ENCODE data around the gene OR2AK2. TPM values are rescaled to one million over a fixed set of nuclear protein-coding genes. Genes with fewer than 3 reads are reported as not detected.
A peak's percentile ranks its signal among the peaks of the same experiment; 100 is the strongest.
"Not testable (repeated sequence)": the region's sequence is repeated elsewhere in the genome, so short reads cannot be mapped to it uniquely, and the experiment has no call there.

Gene OR2AK2
- polyA plus RNA-seq, 1 donor from 2014 or later = not detected

DNA sequence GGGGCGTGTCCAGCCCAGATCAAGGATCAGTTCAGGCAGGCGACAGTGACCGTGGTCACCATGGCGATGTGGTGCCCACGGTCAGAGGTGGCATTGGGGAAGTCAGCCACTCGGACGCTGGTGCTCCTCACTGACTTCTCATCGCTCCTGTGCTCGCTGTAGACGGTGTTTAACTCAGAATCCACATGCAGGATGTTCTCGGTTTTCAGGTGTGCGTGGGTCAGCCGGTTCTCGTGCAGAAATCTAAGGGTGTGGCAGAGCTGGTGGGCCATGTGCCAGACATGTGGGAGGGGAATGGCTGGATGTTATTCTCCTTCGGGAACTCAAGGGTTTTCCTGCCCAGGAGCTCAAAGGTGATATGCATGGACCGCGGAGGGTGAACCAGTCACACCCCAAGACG is 28.6 kb upstream of the OR2AK2 start:
- Histone ChIP-seq H3K79me2 (replicated peaks; ENCODE audit: insufficient read depth, low read length) (no peaks in the 10 kb centered on the region), H2AFZ (ENCODE audit: low read depth, low read length) (no peak overlapping the region), H3F3A (ENCODE audit: insufficient read depth, low read length, poor library complexity, severe bottlenecking) (no peaks in the 10 kb centered on the region), H3K4me3 (ENCODE audit: low read length) (no peak overlapping the region), H3K9me2 (ENCODE audit: insufficient read depth, low read length) (no peaks in the 10 kb centered on the region), H4K20me1 (ENCODE audit: insufficient read depth) (no peaks in the 10 kb centered on the region), H3K27me3 (ENCODE audit: insufficient read depth, low read depth, low read length) (no peaks in the 10 kb centered on the region), H3K36me3 (ENCODE audit: insufficient read depth, low read length) (no peaks in the 10 kb centered on the region), H3K27ac (ENCODE audit: low read length) (no peak overlapping the region), H3K9me3 (ENCODE audit: low read length) (no peaks in the 10 kb centered on the region), H3K4me2 (ENCODE audit: low read length) (no peak overlapping the region), H3K9ac (ENCODE audit: low read length) (no peak overlapping the region)
- no peak for TF ChIP-seq EP300 (conservative IDR thresholded peaks at IDR 0.05; ENCODE audit: poor library complexity, severe bottlenecking)
- TF ChIP-seq POLR2AphosphoS5 (IDR thresholded peaks at IDR 0.05) = no peak
- TF ChIP-seq, protein P1, sequence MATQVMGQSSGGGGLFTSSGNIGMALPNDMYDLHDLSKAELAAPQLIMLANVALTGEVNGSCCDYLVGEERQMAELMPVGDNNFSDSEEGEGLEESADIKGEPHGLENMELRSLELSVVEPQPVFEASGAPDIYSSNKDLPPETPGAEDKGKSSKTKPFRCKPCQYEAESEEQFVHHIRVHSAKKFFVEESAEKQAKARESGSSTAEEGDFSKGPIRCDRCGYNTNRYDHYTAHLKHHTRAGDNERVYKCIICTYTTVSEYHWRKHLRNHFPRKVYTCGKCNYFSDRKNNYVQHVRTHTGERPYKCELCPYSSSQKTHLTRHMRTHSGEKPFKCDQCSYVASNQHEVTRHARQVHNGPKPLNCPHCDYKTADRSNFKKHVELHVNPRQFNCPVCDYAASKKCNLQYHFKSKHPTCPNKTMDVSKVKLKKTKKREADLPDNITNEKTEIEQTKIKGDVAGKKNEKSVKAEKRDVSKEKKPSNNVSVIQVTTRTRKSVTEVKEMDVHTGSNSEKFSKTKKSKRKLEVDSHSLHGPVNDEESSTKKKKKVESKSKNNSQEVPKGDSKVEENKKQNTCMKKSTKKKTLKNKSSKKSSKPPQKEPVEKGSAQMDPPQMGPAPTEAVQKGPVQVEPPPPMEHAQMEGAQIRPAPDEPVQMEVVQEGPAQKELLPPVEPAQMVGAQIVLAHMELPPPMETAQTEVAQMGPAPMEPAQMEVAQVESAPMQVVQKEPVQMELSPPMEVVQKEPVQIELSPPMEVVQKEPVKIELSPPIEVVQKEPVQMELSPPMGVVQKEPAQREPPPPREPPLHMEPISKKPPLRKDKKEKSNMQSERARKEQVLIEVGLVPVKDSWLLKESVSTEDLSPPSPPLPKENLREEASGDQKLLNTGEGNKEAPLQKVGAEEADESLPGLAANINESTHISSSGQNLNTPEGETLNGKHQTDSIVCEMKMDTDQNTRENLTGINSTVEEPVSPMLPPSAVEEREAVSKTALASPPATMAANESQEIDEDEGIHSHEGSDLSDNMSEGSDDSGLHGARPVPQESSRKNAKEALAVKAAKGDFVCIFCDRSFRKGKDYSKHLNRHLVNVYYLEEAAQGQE (IDR thresholded peaks at IDR 0.05; ENCODE audit: borderline replicate concordance) = no peak

DNA sequence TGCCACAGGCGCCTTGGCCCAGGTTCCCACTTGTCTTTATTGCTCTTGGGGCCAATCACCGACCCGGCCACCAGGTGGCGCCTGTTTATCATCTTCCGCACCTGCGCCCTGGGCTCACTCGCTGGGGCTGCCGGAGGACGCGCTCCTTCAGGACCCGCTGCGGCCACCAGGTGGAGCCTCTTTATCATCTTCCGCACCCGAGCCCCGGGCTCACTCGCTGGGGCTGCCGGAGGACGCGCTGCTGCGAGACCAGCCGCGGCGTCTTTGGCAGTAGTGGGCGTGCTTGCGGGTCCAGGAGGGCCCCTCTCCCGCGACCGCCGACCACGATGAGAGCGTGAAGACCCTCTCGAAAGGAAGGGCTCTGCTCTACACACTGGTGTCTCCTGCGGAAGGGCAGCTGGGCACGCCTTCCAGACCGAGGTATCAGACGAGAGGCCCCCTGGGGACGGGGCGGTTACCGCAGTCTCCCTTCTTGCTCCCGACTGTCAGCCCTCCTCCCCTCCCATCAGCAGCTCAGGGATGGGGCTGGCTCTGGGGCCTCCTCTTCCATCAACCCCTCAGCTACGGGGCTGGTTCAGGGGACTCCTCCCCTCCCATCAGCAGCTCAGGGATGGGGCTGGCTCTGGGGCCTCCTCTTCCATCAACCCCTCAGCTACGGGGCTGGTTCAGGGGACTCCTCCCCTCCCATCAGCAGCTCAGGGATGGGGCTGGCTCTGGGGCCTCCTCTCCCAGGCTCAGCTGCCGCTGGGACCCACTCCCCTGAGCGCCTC is 27.9 kb upstream of the OR2AK2 start:
- H3K4me2 ChIP-seq (ENCODE audit: low read length); H2AFZ ChIP-seq (ENCODE audit: low read depth, low read length); H3K27me3 ChIP-seq (ENCODE audit: insufficient read depth, low read depth, low read length); H4K20me1 ChIP-seq (ENCODE audit: insufficient read depth); H3K9me2 ChIP-seq (ENCODE audit: insufficient read depth, low read length); H3K9me3 ChIP-seq (ENCODE audit: low read length); H3K79me2 ChIP-seq (replicated peaks; ENCODE audit: insufficient read depth, low read length); H3K36me3 ChIP-seq (ENCODE audit: insufficient read depth, low read length); H3F3A ChIP-seq (ENCODE audit: insufficient read depth, low read length, poor library complexity, severe bottlenecking): not testable (repeated sequence)
- Histone ChIP-seq H3K9ac (ENCODE audit: low read length) (peak overlapping the region; percentile 54), H3K4me3 (ENCODE audit: low read length) (peak overlapping the region; percentile 62), H3K27ac (ENCODE audit: low read length) (peak overlapping the region; percentile 59)
- TF ChIP-seq, protein P2, sequence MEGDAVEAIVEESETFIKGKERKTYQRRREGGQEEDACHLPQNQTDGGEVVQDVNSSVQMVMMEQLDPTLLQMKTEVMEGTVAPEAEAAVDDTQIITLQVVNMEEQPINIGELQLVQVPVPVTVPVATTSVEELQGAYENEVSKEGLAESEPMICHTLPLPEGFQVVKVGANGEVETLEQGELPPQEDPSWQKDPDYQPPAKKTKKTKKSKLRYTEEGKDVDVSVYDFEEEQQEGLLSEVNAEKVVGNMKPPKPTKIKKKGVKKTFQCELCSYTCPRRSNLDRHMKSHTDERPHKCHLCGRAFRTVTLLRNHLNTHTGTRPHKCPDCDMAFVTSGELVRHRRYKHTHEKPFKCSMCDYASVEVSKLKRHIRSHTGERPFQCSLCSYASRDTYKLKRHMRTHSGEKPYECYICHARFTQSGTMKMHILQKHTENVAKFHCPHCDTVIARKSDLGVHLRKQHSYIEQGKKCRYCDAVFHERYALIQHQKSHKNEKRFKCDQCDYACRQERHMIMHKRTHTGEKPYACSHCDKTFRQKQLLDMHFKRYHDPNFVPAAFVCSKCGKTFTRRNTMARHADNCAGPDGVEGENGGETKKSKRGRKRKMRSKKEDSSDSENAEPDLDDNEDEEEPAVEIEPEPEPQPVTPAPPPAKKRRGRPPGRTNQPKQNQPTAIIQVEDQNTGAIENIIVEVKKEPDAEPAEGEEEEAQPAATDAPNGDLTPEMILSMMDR (IDR thresholded peaks at IDR 0.05; ENCODE audit: poor library complexity, severe bottlenecking) = peak; percentile 56

DNA sequence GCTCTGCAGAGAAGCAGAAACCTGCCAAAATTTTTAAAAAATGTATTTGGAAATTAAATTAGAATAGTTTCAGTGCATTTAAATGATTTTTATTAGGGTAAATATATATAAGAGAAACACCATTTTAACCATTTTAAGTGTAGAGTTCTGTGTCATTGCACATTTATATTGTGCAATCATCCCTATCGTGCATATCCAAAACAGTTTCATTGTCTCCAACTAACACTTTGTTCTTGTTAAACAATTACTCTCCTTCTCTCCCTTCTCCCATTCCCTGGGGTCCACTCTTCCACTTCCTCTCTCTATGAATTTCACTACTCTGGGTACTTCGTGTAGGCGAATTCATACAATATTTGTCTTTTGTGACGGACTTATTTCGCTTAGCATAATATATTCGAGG is 22.4 kb upstream of the OR2AK2 start:
- no peaks in the 10 kb centered on the region for H3K27me3 ChIP-seq (ENCODE audit: insufficient read depth, low read depth, low read length)
- H2AFZ ChIP-seq (ENCODE audit: low read depth, low read length) = no peak overlapping the region
- no peaks in the 10 kb centered on the region for H4K20me1 ChIP-seq (ENCODE audit: insufficient read depth)
- no peak overlapping the region for H3K4me2 ChIP-seq (ENCODE audit: low read length)
- TF ChIP-seq RAD21 (conservative IDR thresholded peaks at IDR 0.05) = no peak
- TF ChIP-seq, protein P1 (IDR thresholded peaks at IDR 0.05; ENCODE audit: borderline replicate concordance) = no peak
- no peak for TF ChIP-seq SMC3 (conservative IDR thresholded peaks at IDR 0.05; ENCODE audit: poor library complexity)
- TF ChIP-seq, protein P2 (IDR thresholded peaks at IDR 0.05; ENCODE audit: poor library complexity, severe bottlenecking) = no peak
- no peak for TF ChIP-seq MXI1 (conservative IDR thresholded peaks at IDR 0.05; ENCODE audit: poor library complexity, severe bottlenecking)
- TF ChIP-seq POLR2AphosphoS5 (IDR thresholded peaks at IDR 0.05) = no peak
- no peak for TF ChIP-seq EZH2 (IDR thresholded peaks at IDR 0.05; ENCODE audit: borderline replicate concordance, insufficient read depth, low read length, poor library complexity, severe bottlenecking)
- TF ChIP-seq EP300 (conservative IDR thresholded peaks at IDR 0.05; ENCODE audit: poor library complexity, severe bottlenecking) = no peak
- no peak overlapping the region for H3K9ac ChIP-seq (ENCODE audit: low read length)
- H3F3A ChIP-seq (ENCODE audit: insufficient read depth, low read length, poor library complexity, severe bottlenecking) = no peaks in the 10 kb centered on the region
- no peaks in the 10 kb centered on the region for H3K9me2 ChIP-seq (ENCODE audit: insufficient read depth, low read length)
- no peak overlapping the region for H3K4me3 ChIP-seq (ENCODE audit: low read length)
- no peak overlapping the region for H3K27ac ChIP-seq (ENCODE audit: low read length)
- no peaks in the 10 kb centered on the region for H3K36me3 ChIP-seq (ENCODE audit: insufficient read depth, low read length)
- H3K9me3 ChIP-seq (ENCODE audit: low read length) = no peaks in the 10 kb centered on the region
- no peaks in the 10 kb centered on the region for H3K79me2 ChIP-seq (replicated peaks; ENCODE audit: insufficient read depth, low read length)

Measured in neural cell (in vitro differentiated cells).